Osteocyte (in vitro differentiated cells): ENCODE measurements around the gene SPRN. TPM values are rescaled to one million over a fixed set of nuclear protein-coding genes. Genes with fewer than 3 reads are reported as not detected.

Source experiments
- DNase-seq: peaks from one replicate; pipeline ENCODE4 v3.0.0; 2021; ENCODE audit warnings: mixed read lengths; ENCODE audit not compliant: unreplicated experiment; ENCODE audit errors: extremely low spot score
- H3K27ac Mint-ChIP-seq: one replicate; pipeline ENCODE4 v1.8.0; 2021; ENCODE audit warnings: mild to moderate bottlenecking, mixed read lengths; ENCODE audit not compliant: unreplicated experiment
- H3K27me3 Mint-ChIP-seq: one replicate; pipeline ENCODE4 v1.8.0; 2021; ENCODE audit warnings: mixed read lengths; ENCODE audit not compliant: unreplicated experiment
- H3K36me3 Mint-ChIP-seq: one replicate; pipeline ENCODE4 v1.8.0; 2021; ENCODE audit warnings: mixed read lengths; ENCODE audit not compliant: unreplicated experiment
- H3K4me1 Mint-ChIP-seq: one replicate; pipeline ENCODE4 v1.8.0; 2021; ENCODE audit warnings: mixed read lengths; ENCODE audit not compliant: unreplicated experiment
- H3K4me3 Mint-ChIP-seq: one replicate; pipeline ENCODE4 v1.8.0; 2021; ENCODE audit warnings: mild to moderate bottlenecking, moderate library complexity, mixed read lengths; ENCODE audit not compliant: unreplicated experiment
- H3K9me3 Mint-ChIP-seq: one replicate; pipeline ENCODE4 v1.8.0; 2021; ENCODE audit warnings: mixed read lengths; ENCODE audit not compliant: unreplicated experiment
- CTCF ChIP-seq: fragments of 200-600 bp; sonication (generic); IDR thresholded peaks from 2 replicates; pipeline ENCODE4 v1.5.0; 2021; ENCODE audit warnings: antibody characterized with exemption, mild to moderate bottlenecking, moderate library complexity
- total RNA-seq: library from RNA; stranded (reverse); gene quantifications from 2 replicates; pipeline ENCODE4 v1.2.1, GENCODE V29; 2021

The SPRN gene
- total RNA-seq, 1 donor from 2014 or later: 2.2 TPM

- no peak for TF ChIP-seq CTCF
- Mint-ChIP-seq H3K27ac (no peak overlapping the region), H3K36me3 (peaks cover 35% of the 10 kb centered on the region), H3K4me3 (no peak overlapping the region), H3K27me3 (no peaks in the 10 kb centered on the region), H3K9me3 (no peaks in the 10 kb centered on the region), H3K4me1 (peaks cover 13% of the 10 kb centered on the region)
- no peak for DNase-seq
Measured at GRCh38 chr10:133397938-133398337, 26.5 kb downstream of the SPRN start.

- TF ChIP-seq CTCF: no peak
- H3K9me3 Mint-ChIP-seq: no peaks in the 10 kb centered on the region
- H3K36me3 Mint-ChIP-seq: peaks cover 27% of the 10 kb centered on the region
- H3K4me1 Mint-ChIP-seq: peaks cover 13% of the 10 kb centered on the region
- H3K27ac Mint-ChIP-seq: no peak overlapping the region
- no peak for DNase-seq
- H3K4me3 Mint-ChIP-seq: no peak overlapping the region
- H3K27me3 Mint-ChIP-seq: no peaks in the 10 kb centered on the region
Measured at GRCh38 chr10:133396035-133396624, 28.3 kb downstream of the SPRN start.

- Mint-ChIP-seq H3K4me1 (peaks cover 13% of the 10 kb centered on the region), H3K9me3 (no peaks in the 10 kb centered on the region), H3K36me3 (peaks cover 24% of the 10 kb centered on the region), H3K4me3 (peak overlapping the region; percentile 91), H3K27ac (peak overlapping the region; percentile 90), H3K27me3 (no peaks in the 10 kb centered on the region)
- DNase-seq: no peak
- TF ChIP-seq CTCF: no peak
Measured at GRCh38 chr10:133394801-133395221, 29.6 kb downstream of the SPRN start.

GRCh38 chr10:133394064-133394663, 30.3 kb downstream of the SPRN start, which contains the start of gene MTG1:
Gene MTG1 (plus strand): TSS chr10:133394157. CDS start chr10:133394221, 64 bp downstream.
- peak within 1 kb of the TSS; percentile 90 for H3K27ac Mint-ChIP-seq
- no peaks in the 10 kb centered on the region for H3K27me3 Mint-ChIP-seq
- peak within 1 kb of the TSS; percentile 91 for H3K4me3 Mint-ChIP-seq
- DNase-seq: peak; percentile 98
- H3K4me1 Mint-ChIP-seq: peaks cover 13% of the 10 kb centered on the region
- H3K36me3 Mint-ChIP-seq: peaks cover 18% of the 10 kb centered on the region
- H3K9me3 Mint-ChIP-seq: no peaks in the 10 kb centered on the region
- TF ChIP-seq CTCF: no peak

- Mint-ChIP-seq H3K4me1 (peaks cover 13% of the 10 kb centered on the region), H3K4me3 (peak overlapping the region; percentile 91), H3K36me3 (peaks cover 18% of the 10 kb centered on the region), H3K27me3 (no peaks in the 10 kb centered on the region), H3K27ac (peak overlapping the region; percentile 83), H3K9me3 (no peaks in the 10 kb centered on the region)
- TF ChIP-seq CTCF: no peak
- no peak for DNase-seq
Measured at GRCh38 chr10:133393401-133394063, 30.9 kb downstream of the SPRN start.
